Erythroblast (primary cell): ENCODE data around the gene ACVR1.

Experiments
- GATA1 ChIP-seq: IDR thresholded peaks from 2 replicates; pipeline ENCODE4 v1.6.1; 2011; ENCODE audit warnings: low read depth, mild to moderate bottlenecking, control low read depth, low read length, moderate library complexity
- POLR2A ChIP-seq: IDR thresholded peaks from 2 replicates; pipeline ENCODE4 v1.6.1; 2011; ENCODE audit warnings: mild to moderate bottlenecking, low read length

DNA sequence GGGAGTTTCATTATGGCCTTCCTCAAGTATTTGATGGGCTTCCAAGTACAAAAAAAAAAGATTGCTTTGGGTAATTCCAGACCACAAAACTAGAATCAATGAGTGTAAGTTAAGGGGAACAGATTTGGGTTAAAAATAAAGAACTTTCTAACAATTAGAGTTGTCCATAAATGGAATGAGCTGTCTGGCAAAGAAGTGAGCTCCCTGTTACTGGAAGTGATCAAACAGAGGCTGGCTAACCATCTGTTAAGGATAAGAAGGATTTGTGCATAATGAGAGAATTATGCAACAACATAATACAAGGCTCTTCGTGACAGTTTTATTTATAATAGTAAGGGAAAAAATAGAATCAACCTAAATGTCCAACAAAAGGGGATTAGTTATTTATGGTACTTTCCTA is 44.6 kb upstream of the ACVR1 start:
- TF ChIP-seq POLR2A (no peak), GATA1 (no peak)
